Nucleus accumbens (tissue), 56 donors: ENCODE results near the gene CNOT1.
A peak's percentile ranks its signal among the peaks of the same experiment; 100 is the strongest.
"Not testable (repeated sequence)": the region's sequence is repeated elsewhere in the genome, so short reads cannot be mapped to it uniquely, and the experiment has no call there.

ENCODE experiments used
- DNase-seq, 56 donors: peaks; one replicate each; lab custom pipeline; 2025; lab: John Stamatoyannopoulos, UW

CNOT1 gene

DNA sequence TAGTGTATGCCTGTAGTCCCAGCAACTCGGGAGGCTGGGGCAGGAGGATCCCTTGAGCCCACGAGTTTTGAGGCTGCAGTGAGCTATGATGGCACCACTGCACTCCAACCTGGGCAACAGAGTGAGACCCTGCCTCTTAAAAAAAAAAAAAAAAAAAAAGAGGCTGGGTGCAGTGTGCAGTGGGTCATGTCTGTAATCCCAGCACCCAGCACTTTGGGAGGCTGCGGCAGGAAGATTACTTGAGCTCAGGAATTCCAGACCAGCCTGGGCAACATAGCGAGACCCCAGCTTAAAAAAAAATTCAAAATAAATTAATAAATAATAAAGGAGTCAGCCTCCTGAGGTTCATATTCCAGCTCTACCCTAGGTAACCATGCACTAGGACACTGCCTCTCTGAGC lies 9.6 kb upstream of the CNOT1 start:
- DNase-seq, result no peak

DNA sequence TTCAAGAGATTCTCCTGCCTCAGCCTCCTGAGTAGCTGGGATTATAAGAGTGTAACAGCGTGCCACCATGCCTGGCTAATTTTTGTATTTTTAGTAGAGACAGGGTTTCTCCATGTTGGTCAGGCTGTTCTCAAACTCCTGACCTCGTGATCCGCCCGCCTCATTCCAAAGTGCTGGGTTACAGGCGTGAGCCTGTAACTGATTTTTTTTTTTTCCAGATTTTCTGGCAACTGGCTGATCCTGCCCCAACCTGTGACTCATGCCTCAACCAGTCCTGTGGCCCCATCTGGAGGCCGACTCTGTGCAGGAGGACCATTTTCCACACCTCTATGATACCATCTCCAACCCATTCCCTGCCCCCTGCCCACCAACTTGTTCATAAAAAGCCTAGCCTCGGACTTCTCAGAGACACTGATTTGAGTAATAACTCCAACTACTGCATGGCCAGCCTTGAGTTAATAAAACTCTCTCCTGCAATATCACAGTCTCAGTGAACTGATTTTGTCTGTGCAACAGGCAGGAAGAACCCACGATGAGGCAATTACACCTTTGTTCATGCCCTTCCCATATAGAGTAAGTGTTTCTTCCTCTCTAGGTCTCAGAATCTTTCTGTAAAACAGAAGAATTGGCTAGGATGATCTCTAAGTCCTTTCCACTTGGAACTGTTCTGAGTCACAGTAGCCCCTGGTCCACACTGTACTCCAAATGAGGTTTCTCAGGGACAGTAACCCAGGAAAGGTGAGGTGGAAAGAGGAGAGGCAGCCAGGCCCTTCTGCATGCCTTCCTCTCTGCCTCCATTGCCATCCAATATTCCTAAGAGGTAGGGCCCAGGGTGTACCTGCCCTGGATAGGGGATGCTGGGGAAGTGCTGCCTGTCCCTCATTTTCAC lies 8.8 kb upstream of the CNOT1 start:
- no peak for DNase-seq

GRCh38 chr16:58637021-58637420 lies 7.4 kb upstream of the CNOT1 start:
- DNase-seq, result not testable (repeated sequence)

DNA sequence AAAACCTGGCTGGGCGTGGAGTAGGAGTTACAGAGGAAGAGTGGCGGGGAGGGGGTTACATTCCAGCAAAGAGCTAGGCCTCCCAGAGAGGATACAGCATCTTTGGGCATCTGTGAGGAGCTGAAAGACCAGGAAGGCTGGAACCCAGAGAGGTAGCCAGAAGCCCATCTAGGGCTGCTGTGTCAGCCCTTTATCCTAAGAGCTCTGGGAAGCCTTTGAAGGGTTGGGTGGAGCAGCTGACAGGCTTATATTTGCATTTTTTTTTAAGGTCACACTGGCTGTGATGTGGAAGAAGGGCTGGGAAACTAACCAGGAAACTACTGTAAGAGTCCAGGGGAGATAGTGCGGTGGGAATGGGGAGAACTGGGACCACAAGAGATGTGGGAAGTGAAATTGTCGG lies 6.8 kb upstream of the CNOT1 start:
- DNase-seq, result no peak

- no peak for DNase-seq
These were observed 5.9 kb upstream of the CNOT1 start for GRCh38 chr16:58635502-58635901.

DNA sequence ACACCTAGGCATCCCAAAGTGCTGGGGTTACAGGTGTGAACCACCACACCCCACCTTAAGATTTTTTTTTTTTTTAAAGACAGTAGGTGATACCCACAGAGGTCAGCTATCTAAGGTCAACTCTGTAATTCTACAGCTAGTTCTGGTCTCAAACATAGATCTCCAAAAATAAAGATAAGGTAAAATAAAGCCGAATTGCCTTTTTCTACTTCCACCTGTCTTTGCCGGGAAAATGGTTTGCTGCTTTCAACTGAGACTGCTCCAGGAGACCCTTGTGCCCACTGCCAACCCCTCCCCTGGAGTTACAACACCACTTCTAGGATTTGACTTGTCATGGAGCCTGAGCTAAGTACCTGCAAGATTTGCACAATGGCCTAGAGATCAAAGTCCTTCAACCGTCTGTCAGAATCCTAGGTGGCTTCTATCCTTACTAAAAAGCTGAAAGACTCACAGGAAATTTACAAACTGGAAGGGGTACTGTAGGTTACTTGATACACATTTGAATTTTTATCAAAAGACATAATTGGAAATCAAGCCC lies 4.7 kb upstream of the CNOT1 start:
- DNase-seq, result no peak

- DNase-seq, result peak in 37 of 56 donors; percentile 11 to 62 (median 33)
These were observed 537 bp downstream of the CNOT1 start for GRCh38 chr16:58628845-58629732.

DNA sequence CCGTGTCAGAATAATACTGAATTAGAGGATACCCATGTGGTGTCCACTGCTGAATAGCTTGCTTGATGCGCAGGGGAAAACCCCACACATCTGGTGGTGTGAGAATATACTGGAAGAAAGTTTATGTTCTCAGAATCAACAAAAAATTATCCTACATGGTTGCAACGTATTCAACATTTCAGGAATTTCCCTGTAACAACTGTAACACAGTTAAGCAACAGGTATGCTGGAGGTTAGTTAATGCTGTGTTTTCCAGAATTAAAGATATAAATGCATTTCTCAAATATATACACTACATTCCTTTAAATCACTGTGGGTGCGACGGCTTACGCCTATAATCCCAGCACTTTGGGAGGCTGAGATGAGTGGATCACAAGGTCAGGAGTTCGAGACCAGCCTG lies 5.4 kb downstream of the CNOT1 start:
- DNase-seq, result no peak

GRCh38 chr16:58620396-58620795 lies 9.2 kb downstream of the CNOT1 start:
- no peak for DNase-seq

GRCh38 chr16:58615280-58615679 lies 14.3 kb downstream of the CNOT1 start:
- no peak for DNase-seq

GRCh38 chr16:58614860-58615259 lies 14.8 kb downstream of the CNOT1 start:
- no peak for DNase-seq

DNA sequence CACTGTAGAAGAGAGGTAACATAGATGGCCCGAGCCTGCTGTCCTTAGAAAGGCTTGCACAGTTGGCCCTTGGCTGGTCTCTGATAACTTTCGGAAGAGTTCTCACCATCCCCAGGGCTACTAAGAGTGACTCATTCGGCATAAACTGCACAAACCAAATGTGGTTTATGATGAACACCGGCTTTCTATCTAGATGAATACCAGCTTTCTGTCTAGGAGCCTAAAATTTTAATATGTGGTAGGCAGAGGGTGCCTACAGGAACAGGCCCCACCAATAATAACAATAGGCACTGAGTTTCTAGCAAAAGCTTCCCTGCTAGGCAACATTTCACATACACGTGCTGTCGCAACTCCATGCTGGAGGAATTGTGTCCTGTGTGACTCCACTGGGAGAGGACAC lies 15.4 kb downstream of the CNOT1 start:
- DNase-seq, result no peak

- not testable (repeated sequence) for DNase-seq
These were observed 16.7 kb downstream of the CNOT1 start for GRCh38 chr16:58612965-58613364.

GRCh38 chr16:58608601-58609136 lies 21.0 kb downstream of the CNOT1 start:
- no peak for DNase-seq

DNA sequence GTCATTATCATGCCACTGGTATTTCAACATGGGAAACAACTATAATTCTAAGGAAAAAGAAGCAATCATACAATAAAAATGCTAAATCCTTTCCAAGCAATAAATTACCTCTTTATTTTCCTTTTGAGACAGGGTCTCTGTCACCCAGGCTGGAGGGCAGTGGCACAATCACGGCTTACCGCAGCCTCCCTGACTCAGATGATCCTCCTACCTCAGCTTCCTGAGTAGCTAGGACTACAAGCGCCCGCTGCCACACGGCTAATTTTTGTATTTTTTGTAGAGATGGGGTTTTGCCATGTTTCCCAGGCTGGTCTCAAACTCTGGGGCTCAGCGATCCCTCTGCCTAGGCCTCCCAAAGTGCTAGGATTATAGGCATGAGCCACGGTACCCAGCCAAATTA lies 24.1 kb downstream of the CNOT1 start:
- no peak for DNase-seq

DNA sequence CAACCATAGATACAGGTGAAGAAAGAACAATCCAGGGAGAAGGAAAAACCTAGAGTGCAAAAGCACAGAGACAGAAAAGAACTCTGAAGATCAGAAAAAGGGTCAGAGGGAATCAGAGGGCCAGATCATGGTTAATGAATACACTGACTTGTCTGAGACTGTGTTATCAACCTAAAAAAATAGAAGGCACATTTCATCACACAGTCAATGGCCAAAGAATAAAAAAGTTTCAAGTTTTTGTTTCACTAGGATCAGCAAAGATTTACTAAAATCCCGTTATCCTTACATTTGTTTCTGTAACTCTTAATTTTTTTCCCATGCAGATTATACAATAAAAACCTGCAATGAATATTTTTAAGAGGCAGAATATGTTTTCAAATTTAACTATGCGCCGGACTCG lies 38.5 kb downstream of the CNOT1 start:
- DNase-seq, result no peak

DNA sequence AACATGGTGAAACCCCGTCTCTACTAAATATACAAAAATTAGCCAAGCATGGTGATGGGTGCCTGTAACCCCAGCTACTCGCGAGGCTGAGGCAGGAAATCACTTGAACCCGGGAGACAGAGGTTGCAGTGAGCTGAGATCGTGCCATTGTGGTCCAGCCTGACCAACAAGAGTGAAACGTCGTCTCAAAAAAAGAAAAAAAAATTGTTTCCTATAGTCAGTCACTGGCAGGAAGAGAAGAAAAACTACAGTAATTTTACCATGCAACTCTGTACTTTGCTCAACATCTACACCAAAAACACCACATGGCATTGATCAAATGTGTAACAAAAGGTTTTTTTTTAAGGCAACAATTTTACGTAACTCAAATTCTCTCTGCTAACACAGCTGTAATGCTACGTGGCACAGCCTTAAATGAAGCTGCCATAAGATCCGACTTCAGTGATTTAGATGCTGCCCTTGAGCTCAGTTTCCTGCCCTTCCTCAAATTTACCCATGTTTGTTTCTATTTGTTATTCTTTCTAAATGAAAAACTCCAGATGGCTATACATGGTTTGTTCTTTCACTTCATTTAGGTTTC lies 40.2 kb downstream of the CNOT1 start:
- no peak for DNase-seq

DNA sequence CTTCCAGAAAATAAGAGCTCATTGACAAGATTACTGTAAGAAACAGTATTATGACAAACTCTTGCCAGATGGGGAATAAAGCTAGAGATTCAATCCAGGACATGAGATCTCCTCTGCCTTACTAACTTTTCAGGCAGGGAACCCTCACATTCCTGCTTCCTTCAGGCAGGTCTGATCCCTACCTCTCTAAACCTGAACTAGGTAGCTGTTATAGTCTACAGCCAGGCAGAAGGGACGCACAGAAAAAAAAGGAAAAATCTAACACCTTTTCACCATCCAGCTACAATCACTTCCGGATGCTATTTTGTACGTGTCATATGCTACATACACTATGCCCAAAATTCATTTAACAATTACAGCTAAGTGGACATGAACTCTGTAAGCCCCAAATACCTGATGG lies 41.2 kb downstream of the CNOT1 start:
- no peak for DNase-seq

DNA sequence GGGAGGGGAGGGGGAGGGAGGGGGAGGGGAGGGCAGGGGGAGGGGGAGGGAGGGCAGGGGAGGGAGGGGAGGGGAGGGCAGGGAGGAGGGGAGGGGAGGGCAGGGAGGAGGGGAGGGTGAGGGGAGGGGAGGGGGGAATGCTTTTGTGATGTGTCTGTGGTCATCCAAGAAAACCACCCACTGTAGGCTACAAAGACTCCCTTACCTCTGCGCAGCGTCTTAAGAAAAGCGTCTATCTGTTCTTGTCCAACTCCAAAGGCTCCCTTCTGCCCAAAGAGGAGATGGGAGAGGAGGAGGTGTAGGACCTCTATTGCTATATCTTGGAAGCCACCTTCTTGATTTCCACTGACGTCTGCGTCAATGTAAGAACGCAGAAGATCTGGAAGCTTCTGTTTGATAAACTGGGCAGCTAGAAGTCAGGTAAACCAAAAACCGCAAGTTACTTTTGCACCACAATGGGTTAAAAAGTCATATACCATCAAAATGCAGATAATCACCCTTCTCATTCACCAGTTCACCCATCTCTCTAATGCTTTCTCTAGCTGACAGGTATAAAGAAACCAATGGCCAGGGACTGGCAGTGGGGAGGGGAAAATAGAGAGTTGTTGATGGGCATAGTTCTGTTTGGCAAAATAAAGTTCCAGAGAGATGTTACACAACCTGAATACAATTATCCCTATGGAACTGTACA lies 43.1 kb downstream of the CNOT1 start:
- DNase-seq, result no peak
